Chondrocyte (in vitro differentiated cells): ENCODE results near the gene PLCXD1. TPM values are rescaled to one million over a fixed set of nuclear protein-coding genes. Genes with fewer than 3 reads are reported as not detected.

Source experiments
- DNase-seq: peaks from one replicate; pipeline ENCODE4 v3.0.0; 2021; ENCODE audit warnings: mixed read lengths, low spot score
- H3K27ac Mint-ChIP-seq: one replicate; pipeline ENCODE4 v1.8.0; 2021; ENCODE audit warnings: mild to moderate bottlenecking, moderate library complexity, mixed read lengths; ENCODE audit not compliant: unreplicated experiment
- H3K27me3 Mint-ChIP-seq: 2 replicates; pipeline ENCODE4 v1.8.0; 2021; ENCODE audit warnings: low read depth, mixed read lengths
- H3K36me3 Mint-ChIP-seq: 2 replicates; pipeline ENCODE4 v1.8.0; 2021; ENCODE audit warnings: low read depth, mixed read lengths
- H3K4me1 Mint-ChIP-seq: 2 replicates; pipeline ENCODE4 v1.8.0; 2021; ENCODE audit warnings: low read depth, mild to moderate bottlenecking, mixed read lengths
- H3K4me3 Mint-ChIP-seq: one replicate; pipeline ENCODE4 v1.8.0; 2021; ENCODE audit warnings: mild to moderate bottlenecking, moderate library complexity, mixed read lengths; ENCODE audit not compliant: unreplicated experiment
- H3K9me3 Mint-ChIP-seq: 2 replicates; pipeline ENCODE4 v1.8.0; 2021; ENCODE audit warnings: low read depth, mixed read lengths
- total RNA-seq: library from RNA; stranded (reverse); gene quantifications from 3 replicates; pipeline ENCODE4 v1.2.1, GENCODE V29; 2021
- TF ChIP-seq, protein P1 (sequence below): fragments of 200-600 bp; sonication (generic); IDR thresholded peaks from 2 replicates; pipeline ENCODE4 v1.5.0; 2021; ENCODE audit warnings: antibody characterized with exemption, mild to moderate bottlenecking, moderate library complexity

PLCXD1 gene
- total RNA-seq, 1 donor from 2014 or later, result 6.8 TPM

DNA sequence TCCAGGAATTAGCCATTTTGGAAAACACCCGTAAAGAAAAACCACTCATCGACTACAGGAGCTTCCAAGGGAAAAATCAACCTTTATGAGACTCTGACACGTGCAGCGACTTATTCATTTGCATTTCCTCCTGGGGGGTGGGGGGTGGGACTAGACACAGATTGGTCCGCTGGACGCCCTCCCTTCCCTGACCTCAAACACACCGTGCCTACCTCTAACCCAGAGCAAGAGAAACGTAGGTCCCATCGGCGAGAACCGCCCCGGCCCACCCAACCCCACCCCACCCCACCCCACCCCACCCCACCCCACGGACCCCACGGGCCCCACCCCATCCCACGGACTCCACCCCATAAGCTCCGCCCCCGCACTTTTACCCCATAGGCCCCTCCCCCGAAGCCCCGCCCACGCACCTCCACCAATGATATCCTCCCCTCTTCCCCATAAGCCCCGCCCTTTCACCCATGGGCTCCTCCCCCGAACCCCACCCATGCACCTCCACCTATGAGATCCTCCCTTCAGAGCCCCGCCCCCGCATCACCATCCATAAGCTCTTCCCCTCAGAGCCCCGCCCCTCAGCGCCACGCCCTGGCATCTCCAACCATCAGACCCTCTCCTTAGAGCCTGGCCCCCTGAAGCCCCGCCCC lies 36.4 kb downstream of the PLCXD1 start:
- peak overlapping the region; percentile 96 for H3K27ac Mint-ChIP-seq
- peak; percentile 97 for DNase-seq
- H3K4me1 Mint-ChIP-seq, result peaks cover 14% of the 10 kb centered on the region
- H3K9me3 Mint-ChIP-seq, result no peaks in the 10 kb centered on the region
- no peaks in the 10 kb centered on the region for H3K27me3 Mint-ChIP-seq
- TF ChIP-seq, protein P1, sequence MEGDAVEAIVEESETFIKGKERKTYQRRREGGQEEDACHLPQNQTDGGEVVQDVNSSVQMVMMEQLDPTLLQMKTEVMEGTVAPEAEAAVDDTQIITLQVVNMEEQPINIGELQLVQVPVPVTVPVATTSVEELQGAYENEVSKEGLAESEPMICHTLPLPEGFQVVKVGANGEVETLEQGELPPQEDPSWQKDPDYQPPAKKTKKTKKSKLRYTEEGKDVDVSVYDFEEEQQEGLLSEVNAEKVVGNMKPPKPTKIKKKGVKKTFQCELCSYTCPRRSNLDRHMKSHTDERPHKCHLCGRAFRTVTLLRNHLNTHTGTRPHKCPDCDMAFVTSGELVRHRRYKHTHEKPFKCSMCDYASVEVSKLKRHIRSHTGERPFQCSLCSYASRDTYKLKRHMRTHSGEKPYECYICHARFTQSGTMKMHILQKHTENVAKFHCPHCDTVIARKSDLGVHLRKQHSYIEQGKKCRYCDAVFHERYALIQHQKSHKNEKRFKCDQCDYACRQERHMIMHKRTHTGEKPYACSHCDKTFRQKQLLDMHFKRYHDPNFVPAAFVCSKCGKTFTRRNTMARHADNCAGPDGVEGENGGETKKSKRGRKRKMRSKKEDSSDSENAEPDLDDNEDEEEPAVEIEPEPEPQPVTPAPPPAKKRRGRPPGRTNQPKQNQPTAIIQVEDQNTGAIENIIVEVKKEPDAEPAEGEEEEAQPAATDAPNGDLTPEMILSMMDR, result no peak
- peaks cover 5% of the 10 kb centered on the region for H3K36me3 Mint-ChIP-seq
- peak overlapping the region; percentile 89 for H3K4me3 Mint-ChIP-seq

DNA sequence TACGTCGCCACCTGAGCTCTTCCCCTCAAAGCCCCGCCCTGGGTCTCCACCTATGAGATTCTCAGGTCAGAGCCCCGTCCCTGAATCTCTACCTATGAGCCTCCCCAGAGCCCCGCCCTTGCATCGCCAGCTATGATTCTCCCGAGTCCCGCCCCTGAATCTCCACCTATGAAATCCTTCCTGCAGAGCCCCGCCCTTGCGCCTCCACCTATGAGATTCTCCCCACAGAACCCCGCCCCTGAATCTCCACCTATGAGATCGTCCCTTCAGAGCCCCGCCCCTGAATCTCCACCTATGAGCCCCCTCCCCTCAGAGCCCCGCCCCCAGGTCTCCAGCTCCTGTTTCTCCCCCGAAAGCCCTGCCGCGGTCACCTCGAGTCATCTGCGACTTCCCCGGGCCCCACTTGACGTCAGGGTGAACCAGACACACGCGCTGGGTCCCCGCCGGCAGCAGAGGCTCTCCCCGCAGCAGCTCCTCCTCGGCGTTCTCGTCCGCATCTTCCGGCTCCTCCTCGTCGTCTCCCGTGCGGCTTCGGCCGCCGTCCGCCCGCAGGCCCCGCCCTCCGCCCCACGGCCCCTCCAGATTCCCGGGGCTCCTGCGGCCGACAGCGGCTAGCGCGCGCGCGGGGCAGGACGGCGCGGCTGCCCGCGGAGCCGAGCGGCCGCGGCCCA lies 37.0 kb downstream of the PLCXD1 start:
- Mint-ChIP-seq H3K36me3 (peaks cover 4% of the 10 kb centered on the region), H3K27ac (peak overlapping the region; percentile 96), H3K4me1 (peaks cover 21% of the 10 kb centered on the region), H3K27me3 (no peaks in the 10 kb centered on the region), H3K4me3 (peak overlapping the region; percentile 89), H3K9me3 (no peaks in the 10 kb centered on the region)
- TF ChIP-seq, protein P1, result no peak
- peak; percentile 99 for DNase-seq

DNA sequence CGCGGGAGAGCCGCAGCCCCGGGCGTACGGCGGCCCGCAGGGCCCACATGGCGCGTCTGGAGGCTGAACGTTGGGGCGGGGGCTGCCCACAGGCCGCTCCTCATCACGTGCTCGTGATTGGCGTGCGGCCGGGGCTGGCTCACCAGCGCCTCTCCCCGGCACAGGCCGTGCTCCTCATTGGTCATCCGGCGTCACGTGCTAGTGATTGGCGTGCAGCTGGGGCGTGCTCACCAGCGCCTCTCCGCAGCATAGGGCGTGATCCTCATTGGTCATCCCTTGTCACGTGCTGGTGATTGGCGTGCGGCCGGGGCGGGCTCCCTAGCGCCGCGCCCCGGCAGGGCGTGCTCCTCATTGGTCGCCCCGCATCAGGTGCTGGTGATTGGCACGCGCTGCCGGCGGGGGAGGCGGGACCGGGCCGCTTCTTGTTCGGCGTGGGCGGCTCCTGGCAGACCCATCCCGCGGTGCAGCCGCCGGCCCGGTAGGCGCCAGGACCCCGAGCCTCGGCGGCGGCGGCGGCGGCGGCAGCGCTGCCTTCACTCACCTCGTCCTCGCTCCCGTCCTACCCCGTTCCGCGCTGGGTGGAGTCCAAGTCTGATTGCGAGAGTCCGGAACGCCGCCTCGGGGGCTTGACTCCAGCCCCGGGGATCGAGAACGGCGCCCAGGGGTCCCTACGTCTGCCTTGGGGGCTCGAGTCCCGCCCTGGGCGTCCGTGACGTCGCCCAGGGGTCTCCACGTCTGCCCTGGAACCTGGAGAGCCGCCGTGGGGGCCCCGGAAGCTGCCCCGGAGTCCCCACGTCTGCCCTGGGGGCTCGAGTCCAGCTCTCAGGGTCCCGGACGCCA lies 37.8 kb downstream of the PLCXD1 start, which contains the start of gene GTPBP6:
Gene GTPBP6, minus strand, starts transcription at position 58 of the 840 bp plus-strand sequence. Its CDS starts 9 bp downstream, at position 49.
- Mint-ChIP-seq H3K27me3 (no peaks in the 10 kb centered on the region), H3K4me1 (peaks cover 24% of the 10 kb centered on the region), H3K27ac (peak within 1 kb of the TSS; percentile 96), H3K36me3 (no peaks in the 10 kb centered on the region), H3K4me3 (peak within 1 kb of the TSS; percentile 89), H3K9me3 (no peaks in the 10 kb centered on the region)
- peak; percentile 100 for DNase-seq
- TF ChIP-seq, protein P1, result peak; percentile 45

DNA sequence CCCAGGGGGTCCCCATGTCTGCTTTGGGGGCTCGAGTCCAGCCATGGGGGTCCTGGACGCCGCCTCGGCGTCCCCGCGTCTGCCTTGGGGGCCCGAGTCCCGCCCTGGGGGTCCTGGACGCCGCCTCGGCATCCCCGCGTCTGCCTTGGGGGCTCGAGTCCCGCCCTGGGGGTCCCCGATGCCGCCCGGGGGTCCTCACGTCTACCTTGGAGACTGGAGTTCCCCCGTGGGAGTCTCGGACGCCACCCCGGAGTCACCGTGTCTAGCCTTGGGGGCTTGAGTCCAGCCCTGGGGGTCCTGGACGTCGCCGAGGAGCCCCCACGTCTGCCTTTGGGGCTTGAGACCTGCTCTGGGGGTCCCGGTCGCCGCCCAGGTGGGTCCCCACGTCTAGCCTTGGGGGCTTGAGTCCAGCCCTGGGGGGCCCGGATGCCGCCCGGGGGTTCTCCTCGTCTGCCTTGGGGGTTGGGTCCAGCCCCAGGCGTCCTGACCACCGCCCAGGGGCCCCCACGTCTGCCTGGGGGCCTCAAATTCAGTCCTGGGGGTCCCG lies 38.5 kb downstream of the PLCXD1 start:
- Mint-ChIP-seq H3K4me3 (peak overlapping the region; percentile 82), H3K36me3 (no peaks in the 10 kb centered on the region), H3K27me3 (no peaks in the 10 kb centered on the region), H3K9me3 (no peaks in the 10 kb centered on the region), H3K4me1 (peaks cover 25% of the 10 kb centered on the region), H3K27ac (peak overlapping the region; percentile 54)
- TF ChIP-seq, protein P1, result no peak
- peak; percentile 92 for DNase-seq
